IPS-20b (cell line): Measurements from ENCODE around the gene RANBP1.

Experiments
- H3K27ac ChIP-seq: one replicate; pipeline ENCODE4 v1.5.1; 2013; ENCODE audit warnings: low read length
- H3K27me3 ChIP-seq: 2 replicates; pipeline ENCODE4 v1.6.1; 2013; ENCODE audit warnings: mild to moderate bottlenecking, low read length, inconsistent platforms; ENCODE audit not compliant: insufficient read depth
- H3K36me3 ChIP-seq: 2 replicates; pipeline ENCODE4 v1.6.1; 2013; ENCODE audit warnings: low read depth, mild to moderate bottlenecking, inconsistent platforms, low read length, moderate library complexity; ENCODE audit not compliant: insufficient read depth
- H3K4me1 ChIP-seq: 2 replicates; pipeline ENCODE4 v1.6.1; 2013; ENCODE audit warnings: mild to moderate bottlenecking, control low read depth, inconsistent platforms, low read length, moderate library complexity; ENCODE audit not compliant: insufficient read depth
- H3K4me3 ChIP-seq: 2 replicates; pipeline ENCODE4 v1.5.1; 2013; ENCODE audit warnings: mild to moderate bottlenecking, low read length, inconsistent platforms
- H3K9ac ChIP-seq: 2 replicates; pipeline ENCODE4 v1.6.1; 2013; ENCODE audit warnings: low read depth, mild to moderate bottlenecking, inconsistent platforms, low read length, moderate library complexity
- H3K9me3 ChIP-seq: 2 replicates; pipeline ENCODE4 v1.6.1; 2013; ENCODE audit warnings: mild to moderate bottlenecking, low read depth, low read length, inconsistent platforms; ENCODE audit not compliant: insufficient read depth

Gene RANBP1

GRCh38 chr22:20147237-20147988 lies 31.5 kb downstream of the RANBP1 start:
- no peak overlapping the region for H3K4me3 ChIP-seq
- H3K27me3 ChIP-seq = no peaks in the 10 kb centered on the region
- no peak overlapping the region for H3K27ac ChIP-seq
- H3K4me1 ChIP-seq = no peaks in the 10 kb centered on the region
- H3K36me3 ChIP-seq = no peaks in the 10 kb centered on the region
- no peaks in the 10 kb centered on the region for H3K9me3 ChIP-seq
- H3K9ac ChIP-seq = no peak overlapping the region

GRCh38 chr22:20148414-20148813 lies 32.5 kb downstream of the RANBP1 start:
- H3K4me1 ChIP-seq = no peaks in the 10 kb centered on the region
- no peak overlapping the region for H3K9ac ChIP-seq
- H3K9me3 ChIP-seq = no peaks in the 10 kb centered on the region
- no peaks in the 10 kb centered on the region for H3K27me3 ChIP-seq
- H3K27ac ChIP-seq = no peak overlapping the region
- no peaks in the 10 kb centered on the region for H3K36me3 ChIP-seq
- no peak overlapping the region for H3K4me3 ChIP-seq

- Histone ChIP-seq H3K36me3 (no peaks in the 10 kb centered on the region), H3K27me3 (no peaks in the 10 kb centered on the region), H3K9me3 (no peaks in the 10 kb centered on the region), H3K4me3 (no peak overlapping the region), H3K4me1 (no peaks in the 10 kb centered on the region), H3K9ac (no peak overlapping the region), H3K27ac (no peak overlapping the region)
Measured at GRCh38 chr22:20149257-20150250, 33.6 kb downstream of the RANBP1 start.

GRCh38 chr22:20150381-20151275 lies 34.7 kb downstream of the RANBP1 start, which contains the start of gene CCDC188:
TSS of gene CCDC188 (minus strand) at chr22:20151055. CDS start at chr22:20150986, 69 bp downstream.
- no peak within 1 kb of the TSS for H3K4me3 ChIP-seq
- no peak within 1 kb of the TSS for H3K27ac ChIP-seq
- H3K36me3 ChIP-seq = no peaks in the 10 kb centered on the region
- no peaks in the 10 kb centered on the region for H3K4me1 ChIP-seq
- H3K27me3 ChIP-seq = no peaks in the 10 kb centered on the region
- no peaks in the 10 kb centered on the region for H3K9me3 ChIP-seq
- no peak within 1 kb of the TSS for H3K9ac ChIP-seq

GRCh38 chr22:20151276-20151588 lies 35.3 kb downstream of the RANBP1 start:
- no peaks in the 10 kb centered on the region for H3K4me1 ChIP-seq
- no peaks in the 10 kb centered on the region for H3K27me3 ChIP-seq
- no peak overlapping the region for H3K27ac ChIP-seq
- no peaks in the 10 kb centered on the region for H3K9me3 ChIP-seq
- H3K36me3 ChIP-seq = no peaks in the 10 kb centered on the region
- H3K9ac ChIP-seq = no peak overlapping the region
- no peak overlapping the region for H3K4me3 ChIP-seq

- Histone ChIP-seq H3K27ac (no peak overlapping the region), H3K4me1 (no peaks in the 10 kb centered on the region), H3K27me3 (no peaks in the 10 kb centered on the region), H3K9ac (no peak overlapping the region), H3K9me3 (no peaks in the 10 kb centered on the region), H3K36me3 (no peaks in the 10 kb centered on the region), H3K4me3 (no peak overlapping the region)
Measured at GRCh38 chr22:20152464-20152890, 36.6 kb downstream of the RANBP1 start.

- peaks cover 3% of the 10 kb centered on the region; the same call in 1 of the 2 replicates for H3K4me1 ChIP-seq
- H3K36me3 ChIP-seq = no peaks in the 10 kb centered on the region
- no peak overlapping the region for H3K27ac ChIP-seq
- no peaks in the 10 kb centered on the region for H3K9me3 ChIP-seq
- H3K27me3 ChIP-seq = no peaks in the 10 kb centered on the region
- H3K9ac ChIP-seq = no peak overlapping the region
- no peak overlapping the region for H3K4me3 ChIP-seq
Measured at GRCh38 chr22:20153945-20154344, 38.0 kb downstream of the RANBP1 start.

GRCh38 chr22:20154602-20155187 lies 38.8 kb downstream of the RANBP1 start:
- Histone ChIP-seq H3K36me3 (no peaks in the 10 kb centered on the region), H3K9ac (no peak overlapping the region)

GRCh38 chr22:20155330-20156041 lies 39.6 kb downstream of the RANBP1 start:
- Histone ChIP-seq H3K27me3 (no peaks in the 10 kb centered on the region), H3K27ac (no peak overlapping the region), H3K4me1 (peaks cover 3% of the 10 kb centered on the region; the same call in 1 of the 2 replicates), H3K9ac (no peak overlapping the region), H3K36me3 (no peaks in the 10 kb centered on the region), H3K4me3 (no peak overlapping the region), H3K9me3 (no peaks in the 10 kb centered on the region)

More at GRCh38 chr22:20154602-20155187, 38.8 kb downstream of the RANBP1 start:
- Histone ChIP-seq H3K4me3 (no peak overlapping the region), H3K27me3 (no peaks in the 10 kb centered on the region), H3K4me1 (peaks cover 3% of the 10 kb centered on the region; the same call in 1 of the 2 replicates), H3K9me3 (no peaks in the 10 kb centered on the region), H3K27ac (no peak overlapping the region)

GRCh38 chr22:20156042-20156389 lies 40.1 kb downstream of the RANBP1 start:
- H3K4me1 ChIP-seq = peaks cover 3% of the 10 kb centered on the region; the same call in 1 of the 2 replicates
- no peak overlapping the region for H3K9ac ChIP-seq
- no peak overlapping the region for H3K4me3 ChIP-seq
- H3K27me3 ChIP-seq = no peaks in the 10 kb centered on the region
- H3K27ac ChIP-seq = no peak overlapping the region
- H3K9me3 ChIP-seq = no peaks in the 10 kb centered on the region
- H3K36me3 ChIP-seq = no peaks in the 10 kb centered on the region
